OCI-LY1 (cell line): ENCODE measurements around the gene IFI27L1.

ENCODE experiments used
- H2AFZ ChIP-seq: fragments of 200-600 bp; sonication (generic), shearing (Covaris generic); 2 replicates; pipeline ENCODE4 v1.6.0; 2014; ENCODE audit warnings: antibody characterized with exemption, mild to moderate bottlenecking, low read length
- H3F3A ChIP-seq: fragments of 200-600 bp; sonication (generic), shearing (Covaris generic); 2 replicates; pipeline ENCODE4 v1.6.0; 2014; ENCODE audit warnings: mild to moderate bottlenecking, antibody characterized with exemption, low read length, moderate library complexity; ENCODE audit not compliant: insufficient read depth
- H3K27ac ChIP-seq: fragments of 200-600 bp; sonication (generic); 2 replicates; pipeline ENCODE4 v1.5.1; 2014; ENCODE audit warnings: low read length, mixed run types, mild to moderate bottlenecking, low read depth; ENCODE audit not compliant: poor library complexity, severe bottlenecking
- H3K27me3 ChIP-seq: fragments of 200-600 bp; sonication (generic); 2 replicates; pipeline ENCODE4 v1.6.0; 2014; ENCODE audit warnings: antibody characterized with exemption, mild to moderate bottlenecking, low read length, moderate library complexity; ENCODE audit not compliant: insufficient read depth
- H3K36me3 ChIP-seq: fragments of 200-600 bp; sonication (generic); 2 replicates; pipeline ENCODE4 v1.6.1; 2014; ENCODE audit warnings: mild to moderate bottlenecking, antibody characterized with exemption, low read length, moderate library complexity, mixed read lengths; ENCODE audit not compliant: insufficient read depth
- H3K4me1 ChIP-seq: fragments of 200-600 bp; sonication (generic); 2 replicates; pipeline ENCODE4 v1.5.1; 2014; ENCODE audit warnings: mild to moderate bottlenecking, low read length, moderate library complexity; ENCODE audit not compliant: insufficient read depth, severe bottlenecking
- H3K4me2 ChIP-seq: fragments of 200-600 bp; sonication (generic), shearing (Covaris generic); 2 replicates; pipeline ENCODE4 v1.6.1; 2014; ENCODE audit warnings: low read length
- H3K4me3 ChIP-seq: fragments of 200-600 bp; sonication (generic); 2 replicates; pipeline ENCODE4 v1.5.1; 2014; ENCODE audit warnings: low read length, low read depth, mild to moderate bottlenecking, mixed read lengths; ENCODE audit not compliant: poor library complexity, severe bottlenecking
- H3K79me2 ChIP-seq: fragments of 200-600 bp; shearing (Covaris generic); 2 replicates; pipeline ENCODE4 v1.6.1; 2016; ENCODE audit warnings: mixed run types, low read length, mixed read lengths; ENCODE audit not compliant: insufficient read depth
- H3K9ac ChIP-seq: fragments of 200-600 bp; sonication (generic), shearing (Covaris generic); 2 replicates; pipeline ENCODE4 v1.6.1; 2014; ENCODE audit warnings: mild to moderate bottlenecking, low read length, mixed read lengths
- H3K9me2 ChIP-seq: fragments of 200-600 bp; sonication (generic), shearing (Covaris generic); 2 replicates; pipeline ENCODE4 v1.6.1; 2014; ENCODE audit warnings: low read depth, mild to moderate bottlenecking, low read length, mixed read lengths
- H3K9me3 ChIP-seq: fragments of 200-600 bp; shearing (Covaris generic); 2 replicates; pipeline ENCODE4 v1.6.1; 2014; ENCODE audit warnings: low read length, mixed read lengths
- H4K20me1 ChIP-seq: fragments of 200-600 bp; sonication (generic), shearing (Covaris generic); 2 replicates; pipeline ENCODE4 v1.6.0; 2016; ENCODE audit warnings: mild to moderate bottlenecking, low read length; ENCODE audit not compliant: insufficient read depth
- CTCF ChIP-seq: fragments of 200-600 bp; sonication (generic), shearing (Covaris generic); IDR thresholded peaks from 2 replicates; pipeline ENCODE4 v1.5.1; 2017; ENCODE audit warnings: mild to moderate bottlenecking, antibody characterized with exemption, low read length, moderate library complexity, mixed read lengths
- EZH2 ChIP-seq: fragments of 200-600 bp; sonication (generic), shearing (Covaris generic); IDR thresholded peaks from 2 replicates; pipeline ENCODE4 v1.8.0; 2017; ENCODE audit warnings: borderline replicate concordance, mixed run types, mild to moderate bottlenecking, antibody characterized with exemption, low read length, moderate library complexity, mixed read lengths

Gene IFI27L1

GRCh38 chr14:94041551-94042346, 39.4 kb upstream of the IFI27L1 start:
- no peaks in the 10 kb centered on the region for H4K20me1 ChIP-seq
- no peak overlapping the region for H3K9ac ChIP-seq
- no peaks in the 10 kb centered on the region for H3F3A ChIP-seq
- peaks cover 24% of the 10 kb centered on the region for H3K36me3 ChIP-seq
- no peak overlapping the region for H3K27ac ChIP-seq
- no peaks in the 10 kb centered on the region for H3K9me2 ChIP-seq
- no peaks in the 10 kb centered on the region for H3K27me3 ChIP-seq
- no peak overlapping the region for H3K4me3 ChIP-seq
- no peaks in the 10 kb centered on the region for H3K79me2 ChIP-seq
- no peak overlapping the region for H2AFZ ChIP-seq
- no peak for TF ChIP-seq CTCF
- no peak for TF ChIP-seq EZH2
- no peaks in the 10 kb centered on the region for H3K9me3 ChIP-seq
- H3K4me1 ChIP-seq, result no peaks in the 10 kb centered on the region
- H3K4me2 ChIP-seq, result no peak overlapping the region

DNA sequence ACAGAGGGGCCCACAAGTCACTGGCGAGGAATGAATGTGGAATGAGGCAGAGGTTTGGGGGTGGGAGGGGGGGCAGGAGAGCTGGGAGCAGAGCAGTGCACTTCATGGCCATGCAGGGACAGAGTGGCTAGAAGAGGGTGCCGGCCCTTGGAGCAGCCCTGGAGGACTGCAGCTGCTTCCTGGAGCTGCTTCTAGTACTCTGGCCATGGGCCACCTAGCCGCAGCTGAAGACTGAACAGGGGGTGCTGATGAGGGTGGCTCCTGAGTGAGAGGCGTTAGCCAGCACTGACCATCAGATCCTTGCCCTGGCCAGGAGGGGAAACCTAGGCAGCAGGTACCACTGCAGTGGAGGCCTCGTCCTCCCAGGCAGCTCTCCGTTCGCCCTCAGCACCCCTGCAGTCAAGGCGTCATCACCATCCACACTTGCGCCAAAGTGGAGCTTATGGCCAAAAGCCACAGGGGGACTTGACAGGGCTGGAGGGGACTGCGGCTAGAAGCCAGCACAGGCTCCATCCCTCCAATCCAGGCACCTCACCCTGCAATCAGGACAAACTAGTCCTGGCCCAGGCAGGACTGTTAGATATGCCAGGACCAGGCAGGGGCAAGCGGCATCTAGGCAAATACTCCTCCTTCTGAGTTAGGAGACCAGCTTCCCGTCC, 38.5 kb upstream of the IFI27L1 start:
- Histone ChIP-seq H3K9me2 (no peaks in the 10 kb centered on the region), H3K36me3 (peaks cover 32% of the 10 kb centered on the region), H3K4me1 (no peaks in the 10 kb centered on the region), H3K4me3 (no peak overlapping the region), H3K9me3 (no peaks in the 10 kb centered on the region), H3K9ac (no peak overlapping the region), H2AFZ (no peak overlapping the region), H3K79me2 (no peaks in the 10 kb centered on the region), H3K4me2 (no peak overlapping the region), H4K20me1 (no peaks in the 10 kb centered on the region), H3F3A (no peaks in the 10 kb centered on the region), H3K27me3 (no peaks in the 10 kb centered on the region), H3K27ac (no peak overlapping the region)
- TF ChIP-seq CTCF (no peak), EZH2 (no peak)

GRCh38 chr14:94043111-94043755, 37.9 kb upstream of the IFI27L1 start:
- Histone ChIP-seq H3K4me3 (no peak overlapping the region), H3K9ac (no peak overlapping the region), H3K9me2 (no peaks in the 10 kb centered on the region), H3K4me2 (no peak overlapping the region), H3K36me3 (peaks cover 38% of the 10 kb centered on the region), H2AFZ (no peak overlapping the region), H4K20me1 (no peaks in the 10 kb centered on the region), H3K27ac (no peak overlapping the region), H3K27me3 (no peaks in the 10 kb centered on the region), H3K4me1 (no peaks in the 10 kb centered on the region), H3F3A (no peaks in the 10 kb centered on the region), H3K79me2 (no peaks in the 10 kb centered on the region), H3K9me3 (no peaks in the 10 kb centered on the region)
- no peak for TF ChIP-seq EZH2
- no peak for TF ChIP-seq CTCF
